H7 (cell line): ENCODE measurements around the gene SGCB. TPM values are rescaled to one million over a fixed set of nuclear protein-coding genes. Genes with fewer than 3 reads are reported as not detected.

Experiments used
- DNase-seq: peaks from one replicate; pipeline ENCODE4 v3.0.0; 2012
- H3K27me3 ChIP-seq: 2 replicates; pipeline ENCODE4 v1.6.0; 2011; ENCODE audit warnings: mild to moderate bottlenecking, low read length; ENCODE audit not compliant: control insufficient read depth, insufficient read depth
- H3K36me3 ChIP-seq: replicated peaks from 2 replicates; pipeline ENCODE4 v1.5.1; 2011; ENCODE audit warnings: low read length; ENCODE audit not compliant: control insufficient read depth, insufficient read depth
- H3K4me3 ChIP-seq: 2 replicates; pipeline ENCODE4 v1.5.1; 2011; ENCODE audit warnings: low read depth, mild to moderate bottlenecking, control low read depth, low read length, moderate library complexity; ENCODE audit not compliant: insufficient read depth
- total RNA-seq: library from RNA; depleted of rRNA; stranded (reverse); fragments of >200 nt; shearing (Covaris generic); gene quantifications from 2 replicates; pipeline ENCODE4 v1.2.3, GENCODE V29; 2014; rRNA removed

Gene SGCB
- total RNA-seq, 1 experiment from 2014 or later: 8.7 TPM

DNA sequence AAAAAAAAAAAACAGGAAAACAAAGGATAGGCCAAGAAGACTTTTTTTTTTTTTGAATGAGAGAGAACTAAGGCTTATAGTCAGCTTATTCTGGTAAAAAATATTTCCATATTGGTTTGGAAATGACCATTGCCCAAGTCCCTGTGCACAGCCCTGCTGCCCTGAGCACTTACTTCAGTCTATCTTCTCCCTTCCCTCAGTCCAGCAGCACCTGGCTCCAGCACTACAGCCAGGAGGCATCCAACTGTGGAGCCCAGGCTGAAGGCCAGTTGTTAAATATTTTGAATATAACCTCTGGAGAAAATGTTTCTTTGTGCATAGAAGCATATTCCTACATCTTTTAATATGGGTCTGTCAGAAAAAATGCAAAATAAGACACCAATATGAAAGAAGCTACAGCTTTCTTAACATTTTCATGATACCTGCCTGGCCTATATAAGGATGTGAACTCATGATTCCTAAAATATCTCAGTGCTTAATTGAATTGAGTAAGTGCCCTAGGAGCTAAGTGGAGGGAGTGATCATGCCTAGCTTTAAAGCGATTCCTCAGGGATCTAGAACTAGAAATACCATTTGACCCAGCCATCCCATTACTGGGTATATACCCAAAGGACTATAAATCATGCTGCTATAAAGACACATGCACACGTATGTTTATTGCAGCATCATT is 32.4 kb downstream of the SGCB start:
- H3K36me3 ChIP-seq: no peaks in the 10 kb centered on the region
- H3K4me3 ChIP-seq: no peak overlapping the region
- H3K27me3 ChIP-seq: no peaks in the 10 kb centered on the region
- DNase-seq: no peak

DNA sequence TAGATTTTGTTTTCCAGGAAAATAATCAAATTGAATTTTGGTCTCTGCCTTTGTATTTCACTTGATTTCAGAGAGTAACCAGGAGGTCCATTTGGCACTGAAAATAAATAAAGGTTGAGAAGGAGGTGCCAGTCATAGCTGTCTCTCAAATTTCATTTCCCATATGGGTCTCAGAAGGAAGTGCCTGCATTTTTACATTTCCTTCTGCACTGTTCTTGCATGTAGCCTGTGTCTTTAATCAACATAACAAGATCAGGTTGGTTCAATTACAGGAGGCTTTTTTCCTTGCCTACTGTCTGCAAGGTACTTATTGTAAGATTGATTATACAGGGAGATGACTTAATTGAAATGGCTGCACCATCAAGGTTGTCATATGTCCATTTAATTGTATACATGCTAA is 33.7 kb downstream of the SGCB start:
- H3K27me3 ChIP-seq: no peaks in the 10 kb centered on the region
- H3K36me3 ChIP-seq: no peaks in the 10 kb centered on the region
- no peak overlapping the region for H3K4me3 ChIP-seq
- no peak for DNase-seq

- no peak for DNase-seq
- H3K4me3 ChIP-seq: no peak overlapping the region
- H3K36me3 ChIP-seq: no peaks in the 10 kb centered on the region
- H3K27me3 ChIP-seq: no peaks in the 10 kb centered on the region
Observed at GRCh38 chr4:52001616-52002015, 36.5 kb downstream of the SGCB start.

GRCh38 chr4:51999250-51999649 is 38.8 kb downstream of the SGCB start:
- H3K27me3 ChIP-seq: no peaks in the 10 kb centered on the region
- no peaks in the 10 kb centered on the region for H3K36me3 ChIP-seq
- DNase-seq: no peak
- no peak overlapping the region for H3K4me3 ChIP-seq

GRCh38 chr4:51998837-51999236 is 39.3 kb downstream of the SGCB start:
- H3K36me3 ChIP-seq: no peaks in the 10 kb centered on the region
- DNase-seq: no peak
- H3K27me3 ChIP-seq: no peaks in the 10 kb centered on the region
- no peak overlapping the region for H3K4me3 ChIP-seq

GRCh38 chr4:51997647-51998046 is 40.5 kb downstream of the SGCB start:
- DNase-seq: no peak
- Histone ChIP-seq H3K36me3 (no peaks in the 10 kb centered on the region), H3K4me3 (no peak overlapping the region), H3K27me3 (no peaks in the 10 kb centered on the region)

DNA sequence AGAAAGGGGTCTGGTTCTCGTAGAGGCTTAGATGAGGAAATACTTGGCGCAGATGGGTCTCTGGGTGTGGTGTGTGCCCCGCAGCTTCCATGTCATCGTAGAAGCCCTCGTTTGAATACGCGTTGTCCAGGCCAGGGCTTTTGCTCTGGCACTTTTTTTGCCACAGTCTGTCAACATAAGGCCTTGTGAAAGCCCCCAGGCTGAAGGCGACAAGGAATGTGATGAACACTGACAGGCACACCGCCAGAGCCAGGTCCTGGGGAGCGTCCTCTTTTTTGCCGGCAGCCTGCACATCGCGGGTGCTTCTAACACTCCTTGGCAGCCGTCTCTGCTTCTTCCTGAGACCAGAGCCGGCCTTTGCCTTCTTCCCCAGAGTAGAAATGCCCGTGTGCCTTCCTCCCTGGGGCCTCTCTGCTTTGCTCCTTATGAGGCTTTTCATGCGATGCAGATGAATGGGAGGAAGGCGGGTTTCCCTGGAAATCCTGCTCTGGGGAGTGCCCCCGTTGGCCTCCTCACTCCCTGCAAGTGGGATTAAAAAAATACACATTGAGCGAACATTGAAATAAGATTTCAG is 42.4 kb downstream of the SGCB start:
- no peak overlapping the region for H3K4me3 ChIP-seq
- H3K36me3 ChIP-seq: no peaks in the 10 kb centered on the region
- DNase-seq: peak; percentile 5
- no peaks in the 10 kb centered on the region for H3K27me3 ChIP-seq

Other genes starting within 250 kb of the SGCB start
- gene DCUN1D4, start 195.1 kb downstream of the SGCB start, total RNA-seq: 10.4 and 15.5 TPM in 2 replicates
- gene LRRC66, start 17.9 kb downstream of the SGCB start, total RNA-seq: 0.10 and 0.15 TPM in 2 replicates
- 0.10 and 0.26 TPM in 2 replicates for gene SPATA18, start 13.0 kb upstream of the SGCB start, total RNA-seq